ENCODE measurements around the gene PARD3. TPM values are rescaled to one million over a fixed set of nuclear protein-coding genes. Genes with fewer than 3 reads are reported as not detected.

PARD3 gene
- total and polyA plus RNA-seq, 10 of the 15 experiments (the other 5 are each of a cell fraction or from before 2014, with no cell fraction given), result 2.6 to 43.1 (median 13.9) TPM

- Histone ChIP-seq H4K20me1 (ENCODE audit: control insufficient read depth, insufficient read depth) (no peaks in the 10 kb centered on the region), H2AFZ (ENCODE audit: control insufficient read depth, low read depth, low read length) (no peak overlapping the region), H3K9ac (ENCODE audit: control insufficient read depth, insufficient read depth, low read length) (no peak overlapping the region), H3K9me3 (replicated peaks; ENCODE audit: control insufficient read depth, insufficient read depth, low read length) (no peaks in the 10 kb centered on the region), H3K36me3 (ENCODE audit: control insufficient read depth in 2 of 2, insufficient read depth in 2 of 2, low read length in 1 of 2) (no peaks in the 10 kb centered on the region), H3K4me1 (ENCODE audit: control insufficient read depth, insufficient read depth, low read length) (no peaks in the 10 kb centered on the region), H3K79me2 (ENCODE audit: control insufficient read depth, insufficient read depth, low read length) (no peaks in the 10 kb centered on the region), H3K4me2 (ENCODE audit: control insufficient read depth, insufficient read depth) (no peak overlapping the region), H3K4me3 (no peak overlapping the region), H3K27ac (ENCODE audit: control insufficient read depth, insufficient read depth) (no peak overlapping the region), H3K27me3 (replicated peaks in 1 of 2; ENCODE audit: control insufficient read depth in 2 of 2, insufficient read depth in 2 of 2, low read length in 1 of 2) (no peaks in the 10 kb centered on the region)
- RAD21 ChIA-PET (ENCODE audit: unreplicated experiment), result no interaction called here
- ATAC-seq, result no peak; the same call in 2 of the 3 replicates
- no peak for FAIRE-seq
- DNase-seq (ENCODE audit: low read depth, low spot score), result no peak
- SMC1A ChIA-PET (ENCODE audit: uncharacterized antibody, unreplicated experiment), result interaction anchor here (1.0 to 1.7 kb wide), 2 partner anchors 80 to 120 kb away, joined by 3 to 4 read pairs; no protein-coding TSS in a partner anchor
- POLR2A ChIA-PET, result no interaction called here
- BruUV-seq (replicated peaks), result no TSS peak
- CTCF ChIA-PET, result interaction anchor here (4.1 kb wide), 1 partner anchor 11 kb away, joined by 25 read pairs; no protein-coding TSS in a partner anchor
- in situ Hi-C loops (cut with MboI), result loop anchor here (25.0 kb wide), 1 partner anchor 1457 kb away; no protein-coding TSS in a partner anchor
- intact Hi-C loops (cut with micrococcal nuclease; ENCODE audit: unreplicated experiment), result no loop called here
- WGBS (ENCODE audit: insufficient coverage, insufficient replicate concordance, low lambda C conversion rate, missing lambda C conversion rate), result 40% methylated on average over 3 of the region's 3 CpGs
- TF ChIP-seq SMC3 (IDR thresholded peaks at IDR 0.05; ENCODE audit: borderline replicate concordance, low read length), result no peak
- TF ChIP-seq ZNF622 (IDR thresholded peaks at IDR 0.05), result no peak
- no peak for TF ChIP-seq CEBPZ (IDR thresholded peaks at IDR 0.05; ENCODE audit: low read depth, low read length)
- no peak for TF ChIP-seq HDGF (IDR thresholded peaks at IDR 0.05)
- no peak for TF ChIP-seq PKNOX1 (IDR thresholded peaks at IDR 0.05)
- no peak for TF ChIP-seq NFYB (IDR thresholded peaks at IDR 0.05; ENCODE audit: insufficient read depth, low read depth, low read length)
- no peak for TF ChIP-seq ATF2 (IDR thresholded peaks at IDR 0.05; ENCODE audit: low read length)
- no peak for TF ChIP-seq CTCF (IDR thresholded peaks at IDR 0.05 in 2 of 3, conservative IDR thresholded peaks at IDR 0.05 in 1 of 3; ENCODE audit: control insufficient read depth in 2 of 3, extremely low read depth in 1 of 3, insufficient read depth in 1 of 3, low read depth in 3 of 3, low read length in 3 of 3)
- no peak for TF ChIP-seq SMAD5 (IDR thresholded peaks at IDR 0.05; ENCODE audit: low read depth)
- no peak for TF ChIP-seq NFXL1 (IDR thresholded peaks at IDR 0.05; ENCODE audit: borderline replicate concordance)
- TF ChIP-seq RELB (IDR thresholded peaks at IDR 0.05; ENCODE audit: low read depth), result no peak
- TF ChIP-seq STAT1 (conservative IDR thresholded peaks at IDR 0.05), result no peak
- TF ChIP-seq CBFB (IDR thresholded peaks at IDR 0.05; ENCODE audit: low read depth), result no peak
- TF ChIP-seq POLR2AphosphoS2 (IDR thresholded peaks at IDR 0.05; ENCODE audit: low read depth, low read length), result no peak
- TF ChIP-seq DPF2 (IDR thresholded peaks at IDR 0.05), result no peak
- no peak for TF ChIP-seq ZNF384 (IDR thresholded peaks at IDR 0.05; ENCODE audit: borderline replicate concordance, low read depth, low read length)
These were observed 170.9 kb downstream of the PARD3 start for GRCh38 chr10:34644224-34644623.

Data from GM12878 (cell line).